Fibroblast of the aortic adventitia (primary cell): ENCODE results near the gene ATXN10. TPM values are rescaled to one million over a fixed set of nuclear protein-coding genes. Genes with fewer than 3 reads are reported as not detected.

Experiments
- DNase-seq: peaks from one replicate; pipeline ENCODE4 v3.0.0-alpha.2; 2010; ENCODE audit warnings: low read depth
- H3K4me3 ChIP-seq: 2 replicates; pipeline ENCODE4 v1.5.1; 2011; ENCODE audit warnings: low read depth, mild to moderate bottlenecking, control low read depth, low read length, moderate library complexity
- CTCF ChIP-seq: IDR thresholded peaks from 2 replicates; pipeline ENCODE4 v1.5.1; 2011; ENCODE audit warnings: mild to moderate bottlenecking, low read length, control low read depth, inconsistent platforms; ENCODE audit not compliant: insufficient read depth
- total RNA-seq: library from RNA; depleted of rRNA; stranded (reverse); fragments of >200 nt; gene quantifications from 2 replicates; pipeline ENCODE4 v1.2.3, GENCODE V29; 2012; ENCODE audit warnings: low replicate concordance

Gene ATXN10
- total RNA-seq, 1 donor, result 130 TPM

DNA sequence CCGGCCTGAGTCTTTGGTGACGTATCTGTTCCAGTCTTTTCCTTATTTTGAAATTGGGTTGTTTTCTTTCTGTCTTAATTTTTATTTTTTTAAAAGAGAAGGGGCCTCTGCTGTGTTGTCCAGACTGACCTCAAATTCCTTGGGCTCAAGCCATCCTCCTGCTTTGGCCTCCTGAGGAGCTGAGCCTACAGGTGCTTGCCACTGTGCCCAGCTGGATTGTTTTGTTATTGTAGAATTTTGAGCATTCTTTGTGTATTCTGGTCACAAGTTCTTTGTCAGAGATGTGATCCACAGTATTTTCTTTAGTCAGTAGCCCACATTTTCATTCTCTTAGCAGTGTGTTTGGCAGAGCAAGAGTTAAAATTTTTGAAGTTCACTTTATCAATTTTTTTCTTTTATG is 100.1 kb downstream of the ATXN10 start:
- TF ChIP-seq CTCF, result no peak
- H3K4me3 ChIP-seq, result no peak overlapping the region
- DNase-seq, result peak; percentile 28

DNA sequence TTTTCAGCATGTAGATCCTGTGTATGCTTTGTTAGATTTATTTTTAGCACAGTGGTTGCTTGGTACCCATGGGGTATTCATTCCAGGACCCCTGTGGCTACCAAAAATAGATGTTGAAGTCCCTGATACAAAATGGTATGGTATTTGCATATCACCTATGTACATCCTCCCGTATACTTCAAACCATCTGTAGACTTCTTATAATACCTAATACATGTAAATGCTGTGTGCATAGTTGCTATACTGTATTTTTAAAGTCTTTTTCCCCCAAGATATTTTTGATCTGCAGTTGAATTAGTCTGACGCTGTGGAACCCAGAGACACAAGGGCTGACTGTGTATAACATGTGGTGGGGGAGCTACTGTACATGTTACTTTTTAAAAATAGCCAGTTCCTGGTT is 101.1 kb downstream of the ATXN10 start:
- DNase-seq, result no peak

GRCh38 chr22:45774001-45774670 is 102.5 kb downstream of the ATXN10 start:
- DNase-seq, result no peak
- no peak overlapping the region for H3K4me3 ChIP-seq
- TF ChIP-seq CTCF, result no peak

More for the DNA sequence above, 101.1 kb downstream of the ATXN10 start:
- no peak overlapping the region for H3K4me3 ChIP-seq
- TF ChIP-seq CTCF, result no peak

DNA sequence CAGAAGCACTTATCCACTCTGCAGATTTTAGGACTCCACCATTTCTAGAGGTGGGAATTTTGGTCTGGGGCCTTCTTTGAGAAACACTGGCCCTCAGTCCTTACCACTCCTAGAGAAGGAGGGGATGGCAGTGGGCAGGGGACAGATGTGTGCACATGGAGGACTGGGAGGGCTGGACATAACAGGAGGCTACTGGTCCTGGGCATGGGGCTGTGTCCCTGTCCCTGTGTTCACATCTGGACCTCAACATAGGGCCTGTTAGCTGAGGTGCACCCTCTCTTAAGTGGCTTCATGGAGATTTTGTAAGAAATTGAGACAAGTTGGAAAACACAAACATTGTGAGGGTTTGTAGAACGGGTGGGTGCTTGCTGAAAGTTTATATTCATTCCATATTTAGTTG is 103.4 kb downstream of the ATXN10 start:
- no peak overlapping the region for H3K4me3 ChIP-seq
- DNase-seq, result no peak
- no peak for TF ChIP-seq CTCF

- no peak overlapping the region for H3K4me3 ChIP-seq
- no peak for DNase-seq
- no peak for TF ChIP-seq CTCF
Measured at GRCh38 chr22:45775569-45776312, 104.1 kb downstream of the ATXN10 start.

DNA sequence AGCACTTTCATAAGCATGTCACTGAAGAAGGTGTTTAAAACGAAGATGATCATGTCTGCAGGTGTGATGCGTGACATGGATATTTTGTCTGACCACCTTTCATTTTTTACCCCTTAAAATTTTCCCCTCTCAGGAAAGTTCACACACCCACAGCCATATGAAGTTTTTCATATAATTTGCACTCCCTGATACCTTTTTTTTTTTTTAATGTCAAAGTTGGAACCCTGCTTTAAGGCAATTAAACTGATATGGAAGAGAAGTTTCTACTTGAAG is 104.6 kb downstream of the ATXN10 start:
- no peak for DNase-seq
- no peak overlapping the region for H3K4me3 ChIP-seq
- TF ChIP-seq CTCF, result no peak
